ENCODE results near the gene RPS16. TPM values are rescaled to one million over a fixed set of nuclear protein-coding genes. Genes with fewer than 3 reads are reported as not detected.

The RPS16 gene
- total and polyA plus RNA-seq, 2 donors (not counting 1 experiment from before 2014, with no cell fraction given), result 3,910 to 6,448 TPM

DNA sequence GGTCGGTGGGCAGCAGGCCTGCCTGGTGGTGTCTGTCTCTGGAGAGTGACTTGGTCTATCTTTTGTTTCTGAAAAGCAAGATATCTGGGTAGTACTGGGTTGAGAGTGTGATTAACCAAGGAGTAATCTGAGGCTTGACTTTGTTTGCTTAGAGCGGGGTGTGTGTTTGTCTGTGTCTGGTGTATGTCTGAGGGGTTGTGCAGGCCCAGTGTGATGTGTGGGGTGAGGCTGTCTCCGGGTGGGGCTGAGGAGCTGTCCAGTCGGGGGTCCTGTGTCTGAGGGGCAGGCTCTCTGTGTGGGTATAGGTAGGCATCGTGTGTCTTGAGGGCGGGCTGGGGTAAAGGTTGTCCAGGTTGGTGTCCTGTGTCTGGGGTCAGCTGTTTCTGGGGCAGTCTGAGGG, 33.8 kb upstream of the RPS16 start:
- DNase-seq (no peak), ATAC-seq (ENCODE audit: low read depth) (no peak)
- no peaks in the 10 kb centered on the region for H3K27me3 ChIP-seq (replicated peaks in 1 of 4; ENCODE audit: control extremely low read depth in 1 of 4, control insufficient read depth in 3 of 4, insufficient read depth in 4 of 4, low read length in 3 of 4)
- peaks cover 62% of the 10 kb centered on the region for H4K20me1 ChIP-seq (ENCODE audit: control insufficient read depth, insufficient read depth, low read length, poor library complexity, severe bottlenecking)
- TF ChIP-seq EZH2 (IDR thresholded peaks at IDR 0.05; ENCODE audit: borderline replicate concordance, insufficient read depth, low read depth, low read length, poor library complexity, severe bottlenecking), result no peak
- TF ChIP-seq, protein P1, sequence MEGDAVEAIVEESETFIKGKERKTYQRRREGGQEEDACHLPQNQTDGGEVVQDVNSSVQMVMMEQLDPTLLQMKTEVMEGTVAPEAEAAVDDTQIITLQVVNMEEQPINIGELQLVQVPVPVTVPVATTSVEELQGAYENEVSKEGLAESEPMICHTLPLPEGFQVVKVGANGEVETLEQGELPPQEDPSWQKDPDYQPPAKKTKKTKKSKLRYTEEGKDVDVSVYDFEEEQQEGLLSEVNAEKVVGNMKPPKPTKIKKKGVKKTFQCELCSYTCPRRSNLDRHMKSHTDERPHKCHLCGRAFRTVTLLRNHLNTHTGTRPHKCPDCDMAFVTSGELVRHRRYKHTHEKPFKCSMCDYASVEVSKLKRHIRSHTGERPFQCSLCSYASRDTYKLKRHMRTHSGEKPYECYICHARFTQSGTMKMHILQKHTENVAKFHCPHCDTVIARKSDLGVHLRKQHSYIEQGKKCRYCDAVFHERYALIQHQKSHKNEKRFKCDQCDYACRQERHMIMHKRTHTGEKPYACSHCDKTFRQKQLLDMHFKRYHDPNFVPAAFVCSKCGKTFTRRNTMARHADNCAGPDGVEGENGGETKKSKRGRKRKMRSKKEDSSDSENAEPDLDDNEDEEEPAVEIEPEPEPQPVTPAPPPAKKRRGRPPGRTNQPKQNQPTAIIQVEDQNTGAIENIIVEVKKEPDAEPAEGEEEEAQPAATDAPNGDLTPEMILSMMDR (IDR thresholded peaks at IDR 0.05), result no peak
- POLR2A ChIA-PET, result no interaction called here
- no peak overlapping the region for H3K27ac ChIP-seq (ENCODE audit: low read length in 2 of 2)
- H3K9me3 Mint-ChIP-seq (ENCODE audit: insufficient read depth), result no peaks in the 10 kb centered on the region
- H3K4me2 ChIP-seq (replicated peaks; ENCODE audit: low read depth, low read length, poor library complexity, severe bottlenecking), result no peak overlapping the region
- H3K4me1 ChIP-seq (ENCODE audit: control insufficient read depth in 2 of 2, insufficient read depth in 2 of 2, low read length in 2 of 2), result no peaks in the 10 kb centered on the region
- peaks cover 20% of the 10 kb centered on the region for H3K79me2 ChIP-seq (ENCODE audit: control insufficient read depth, insufficient read depth, low read length)
- no peak overlapping the region for H3K9ac ChIP-seq (ENCODE audit: low read length)
- CTCF ChIA-PET, result interaction anchor here (0.5 kb wide), 1 partner anchor 25 kb away, joined by 5 read pairs; no protein-coding TSS in a partner anchor
- H3K27ac Mint-ChIP-seq, result peak overlapping the region; percentile 13
- no peak overlapping the region for H2AFZ ChIP-seq (ENCODE audit: insufficient read depth, low read depth, low read length, poor library complexity, severe bottlenecking)
- no peaks in the 10 kb centered on the region for H3K27me3 Mint-ChIP-seq
- peaks cover 1% of the 10 kb centered on the region for H3K4me1 Mint-ChIP-seq
- no peaks in the 10 kb centered on the region for H3K9me3 ChIP-seq (ENCODE audit: control extremely low read depth in 1 of 3, control insufficient read depth in 2 of 3, insufficient read depth in 1 of 3, low read length in 2 of 3)
- no peak overlapping the region for H3K4me3 Mint-ChIP-seq
- peaks cover 12 to 98% of the 10 kb centered on the region in 2 experiments for H3K36me3 ChIP-seq (replicated peaks in 1 of 2; ENCODE audit: control extremely low read depth in 1 of 2, control insufficient read depth in 1 of 2, extremely low read depth in 1 of 2, insufficient read depth in 2 of 2, low read length in 1 of 2)
- intact Hi-C loops (cut with micrococcal nuclease), result no loop called here
- WGBS (ENCODE audit: insufficient coverage), result 96% methylated on average over 6 of the region's 6 CpGs
- no peak overlapping the region for H3K4me3 ChIP-seq (ENCODE audit: control extremely low read depth in 1 of 5, extremely low read depth in 1 of 5, insufficient read depth in 1 of 5, low read depth in 2 of 5, low read length in 4 of 5)

DNA sequence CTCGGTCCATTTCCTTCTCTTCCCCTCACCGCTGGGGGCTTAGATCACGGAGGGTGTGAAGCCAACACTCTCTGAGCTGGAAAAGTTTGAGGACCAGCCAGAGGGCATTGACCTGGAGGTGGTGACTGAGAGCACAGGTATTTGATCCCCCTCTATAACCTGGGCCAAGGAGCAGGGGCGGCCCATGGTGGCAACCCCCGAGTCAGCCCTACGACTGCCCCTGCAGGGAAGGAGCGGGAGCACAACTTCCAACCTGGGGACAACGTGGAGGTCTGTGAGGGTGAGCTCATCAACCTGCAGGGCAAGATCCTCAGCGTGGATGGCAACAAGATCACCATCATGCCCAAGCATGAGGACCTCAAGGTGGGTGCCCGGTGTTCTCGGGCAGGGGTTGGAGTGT, 33.3 kb upstream of the RPS16 start:
- ChIA-PET POLR2A (no interaction called here), CTCF (no interaction called here)
- no peaks in the 10 kb centered on the region for H3K9me3 Mint-ChIP-seq (ENCODE audit: insufficient read depth)
- Histone ChIP-seq H3K9me3 (ENCODE audit: control extremely low read depth in 1 of 3, control insufficient read depth in 2 of 3, insufficient read depth in 1 of 3, low read length in 2 of 3) (no peaks in the 10 kb centered on the region), H3K79me2 (ENCODE audit: control insufficient read depth, insufficient read depth, low read length) (peaks cover 20% of the 10 kb centered on the region), H3K4me1 (ENCODE audit: control insufficient read depth in 2 of 2, insufficient read depth in 2 of 2, low read length in 2 of 2) (no peaks in the 10 kb centered on the region), H4K20me1 (ENCODE audit: control insufficient read depth, insufficient read depth, low read length, poor library complexity, severe bottlenecking) (peaks cover 59% of the 10 kb centered on the region), H3K4me2 (replicated peaks; ENCODE audit: low read depth, low read length, poor library complexity, severe bottlenecking) (no peak overlapping the region), H3K36me3 (replicated peaks in 1 of 2; ENCODE audit: control extremely low read depth in 1 of 2, control insufficient read depth in 1 of 2, extremely low read depth in 1 of 2, insufficient read depth in 2 of 2, low read length in 1 of 2) (peaks cover 14 to 97% of the 10 kb centered on the region in 2 experiments), H2AFZ (ENCODE audit: insufficient read depth, low read depth, low read length, poor library complexity, severe bottlenecking) (no peak overlapping the region), H3K4me3 (ENCODE audit: control extremely low read depth in 1 of 5, extremely low read depth in 1 of 5, insufficient read depth in 1 of 5, low read depth in 2 of 5, low read length in 4 of 5) (no peak overlapping the region), H3K9ac (ENCODE audit: low read length) (no peak overlapping the region), H3K27me3 (replicated peaks in 1 of 4; ENCODE audit: control extremely low read depth in 1 of 4, control insufficient read depth in 3 of 4, insufficient read depth in 4 of 4, low read length in 3 of 4) (no peaks in the 10 kb centered on the region), H3K27ac (ENCODE audit: low read length in 2 of 2) (no peak overlapping the region)
- 95% methylated on average over 9 of the region's 11 CpGs for WGBS (ENCODE audit: insufficient coverage)
- no peak for ATAC-seq (ENCODE audit: low read depth)
- no peak overlapping the region for H3K27ac Mint-ChIP-seq
- intact Hi-C loops (cut with micrococcal nuclease), result no loop called here
- H3K4me1 Mint-ChIP-seq, result peaks cover under 1% of the 10 kb centered on the region
- no peak for DNase-seq
- no peak for TF ChIP-seq EZH2 (IDR thresholded peaks at IDR 0.05; ENCODE audit: borderline replicate concordance, insufficient read depth, low read depth, low read length, poor library complexity, severe bottlenecking)
- TF ChIP-seq, protein P1 (IDR thresholded peaks at IDR 0.05), result no peak
- H3K4me3 Mint-ChIP-seq, result no peak overlapping the region
- no peaks in the 10 kb centered on the region for H3K27me3 Mint-ChIP-seq
